ENCODE data around the gene PPFIA4.

The PPFIA4 gene

DNA sequence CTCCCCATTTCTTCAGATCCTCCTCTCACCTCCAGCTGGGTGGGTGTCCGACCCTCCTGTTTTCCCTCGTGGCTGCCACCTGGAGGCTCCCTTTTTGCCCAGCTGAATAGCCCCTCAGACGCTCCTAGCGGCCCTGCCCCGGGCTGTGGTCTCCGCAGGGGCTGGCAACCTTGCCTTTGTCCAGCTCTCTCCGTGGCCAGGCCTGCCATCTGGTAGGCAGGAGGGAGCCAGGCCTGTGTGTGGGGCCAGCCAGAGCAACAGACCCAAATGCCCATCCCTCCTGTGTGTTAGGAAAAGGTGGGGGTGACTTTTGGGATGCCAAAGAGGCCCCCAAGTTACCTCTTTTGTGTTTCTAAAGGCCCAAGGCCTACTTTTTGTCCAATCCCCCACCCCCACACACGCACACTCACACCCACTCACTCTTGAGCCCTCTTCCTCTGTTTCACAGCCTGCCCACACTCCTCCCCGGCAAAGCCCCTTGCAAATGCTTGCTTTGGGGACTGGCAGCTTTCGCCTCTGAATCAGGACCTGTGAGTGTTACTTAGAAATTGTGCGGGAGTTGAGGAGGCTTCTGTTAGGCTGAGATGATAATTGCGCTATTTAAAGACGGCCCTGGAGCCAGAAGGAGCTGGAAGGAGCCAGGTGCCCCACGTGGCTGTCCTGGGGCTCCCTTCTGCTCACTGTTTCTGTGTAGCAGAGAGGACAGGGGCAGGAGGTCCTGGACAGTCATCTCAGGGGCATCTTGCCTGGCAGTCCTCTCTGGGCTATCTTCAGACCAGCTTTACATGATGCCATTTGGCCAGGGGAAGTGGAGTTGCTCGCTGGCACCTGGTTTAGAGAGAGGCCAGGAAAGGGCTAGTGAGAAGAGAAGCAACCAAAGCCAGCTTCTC, 9.1 kb downstream of the PPFIA4 start:
- H3K4me3 ChIP-seq (ENCODE audit: low read depth, low read length) = no peak overlapping the region
- H3K9me3 ChIP-seq (ENCODE audit: control insufficient read depth, insufficient read depth, low read length) = no peaks in the 10 kb centered on the region
- no peaks in the 10 kb centered on the region for H3K27me3 ChIP-seq (ENCODE audit: control insufficient read depth, insufficient read depth, low read length)
- no peaks in the 10 kb centered on the region for H3K36me3 ChIP-seq (ENCODE audit: control insufficient read depth, insufficient read depth, low read length)
- H3K9ac ChIP-seq (ENCODE audit: low read depth, low read length) = no peak overlapping the region
- H3K27ac ChIP-seq (ENCODE audit: low read depth, low read length) = no peak overlapping the region
- peaks cover 8% of the 10 kb centered on the region; the same call in 1 of the 2 replicates for H3K4me1 ChIP-seq (ENCODE audit: control insufficient read depth, insufficient read depth, low read length)

DNA sequence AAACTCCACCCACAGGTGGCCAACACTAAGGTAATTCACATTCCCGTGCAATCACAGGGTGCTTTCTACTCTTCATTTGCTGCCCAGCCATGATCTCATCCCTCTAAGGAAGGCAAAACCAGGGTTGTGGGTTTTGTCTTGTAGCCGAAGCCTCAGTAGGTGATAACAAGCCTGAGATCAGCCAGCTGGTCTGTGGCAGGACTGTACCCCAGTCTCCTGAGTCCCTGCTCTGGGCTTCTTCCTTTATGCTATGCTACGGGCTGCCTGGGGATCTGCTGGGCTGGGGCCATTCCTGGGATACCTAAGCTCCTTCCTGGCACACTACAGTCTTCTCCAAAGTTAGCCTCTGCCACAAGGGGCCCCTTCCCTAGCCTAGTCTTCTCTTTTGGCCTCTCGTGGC, 9.8 kb downstream of the PPFIA4 start:
- H3K9ac ChIP-seq (ENCODE audit: low read depth, low read length) = no peak overlapping the region
- no peaks in the 10 kb centered on the region for H3K9me3 ChIP-seq (ENCODE audit: control insufficient read depth, insufficient read depth, low read length)
- H3K27me3 ChIP-seq (ENCODE audit: control insufficient read depth, insufficient read depth, low read length) = no peaks in the 10 kb centered on the region
- H3K4me3 ChIP-seq (ENCODE audit: low read depth, low read length) = no peak overlapping the region
- H3K27ac ChIP-seq (ENCODE audit: low read depth, low read length) = no peak overlapping the region
- peaks cover 8% of the 10 kb centered on the region; the same call in 1 of the 2 replicates for H3K4me1 ChIP-seq (ENCODE audit: control insufficient read depth, insufficient read depth, low read length)
- H3K36me3 ChIP-seq (ENCODE audit: control insufficient read depth, insufficient read depth, low read length) = no peaks in the 10 kb centered on the region

DNA sequence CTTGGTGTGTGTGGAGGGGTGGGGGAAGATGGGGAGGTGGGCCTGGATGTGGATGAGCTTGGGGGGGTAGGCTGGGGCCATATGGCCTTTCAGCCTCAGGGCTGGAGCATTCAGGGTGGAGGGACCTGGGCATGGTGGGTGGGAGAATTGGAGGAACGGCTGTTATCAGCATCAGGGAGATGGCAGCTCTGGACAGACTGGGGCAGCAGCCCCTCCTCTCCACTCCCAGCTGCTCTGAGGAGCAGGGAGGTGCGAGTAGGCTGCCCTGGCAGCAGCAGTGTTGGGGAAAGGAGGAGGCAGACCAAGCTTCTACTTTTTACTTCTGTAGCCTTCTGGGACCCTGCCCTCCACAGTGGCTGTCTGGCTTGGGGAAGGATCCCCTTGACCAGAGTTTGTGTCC, 10.2 kb downstream of the PPFIA4 start:
- Histone ChIP-seq H3K27me3 (ENCODE audit: control insufficient read depth, insufficient read depth, low read length) (no peaks in the 10 kb centered on the region), H3K4me3 (ENCODE audit: low read depth, low read length) (no peak overlapping the region), H3K9ac (ENCODE audit: low read depth, low read length) (no peak overlapping the region), H3K27ac (ENCODE audit: low read depth, low read length) (no peak overlapping the region), H3K4me1 (ENCODE audit: control insufficient read depth, insufficient read depth, low read length) (peaks cover 8% of the 10 kb centered on the region; the same call in 1 of the 2 replicates), H3K9me3 (ENCODE audit: control insufficient read depth, insufficient read depth, low read length) (no peaks in the 10 kb centered on the region), H3K36me3 (ENCODE audit: control insufficient read depth, insufficient read depth, low read length) (no peaks in the 10 kb centered on the region)

DNA sequence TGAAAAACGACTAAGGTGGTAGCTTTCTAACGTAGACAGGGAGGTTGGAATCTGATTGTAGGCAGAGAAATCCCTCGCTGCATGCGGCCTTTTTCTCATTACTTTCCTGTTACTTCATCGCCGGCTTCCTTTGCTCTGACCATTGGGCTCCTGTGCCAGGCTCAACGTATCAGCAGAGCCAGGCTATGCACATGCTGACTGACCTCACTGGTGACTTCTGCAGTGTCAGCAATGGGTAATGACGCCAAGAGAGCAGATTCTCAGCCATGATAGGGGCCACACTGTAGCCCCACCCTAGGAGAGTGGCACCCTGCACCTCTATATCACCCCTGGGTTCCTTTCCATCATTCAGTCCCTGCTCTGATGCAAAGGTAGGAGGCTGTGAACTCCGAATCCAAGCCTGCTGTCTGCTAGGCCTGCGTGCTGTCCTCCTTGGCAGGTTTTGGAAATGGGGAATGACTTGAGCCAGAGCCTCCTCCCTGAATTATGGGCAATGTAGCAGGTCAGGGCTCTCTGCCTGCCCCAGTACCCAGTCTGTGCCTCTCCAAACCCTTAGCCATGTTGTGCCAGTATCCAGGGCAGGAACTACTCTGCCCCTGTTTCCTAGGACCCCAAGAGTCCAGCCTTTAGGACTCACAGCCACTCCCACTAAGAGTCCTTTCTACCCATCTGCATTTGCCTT, 11.4 kb downstream of the PPFIA4 start:
- Histone ChIP-seq H3K27me3 (ENCODE audit: control insufficient read depth, insufficient read depth, low read length) (no peaks in the 10 kb centered on the region), H3K9ac (ENCODE audit: low read depth, low read length) (no peak overlapping the region), H3K4me3 (ENCODE audit: low read depth, low read length) (no peak overlapping the region), H3K9me3 (ENCODE audit: control insufficient read depth, insufficient read depth, low read length) (no peaks in the 10 kb centered on the region), H3K4me1 (ENCODE audit: control insufficient read depth, insufficient read depth, low read length) (peaks cover 8% of the 10 kb centered on the region; the same call in 1 of the 2 replicates), H3K27ac (ENCODE audit: low read depth, low read length) (no peak overlapping the region), H3K36me3 (ENCODE audit: control insufficient read depth, insufficient read depth, low read length) (no peaks in the 10 kb centered on the region)

DNA sequence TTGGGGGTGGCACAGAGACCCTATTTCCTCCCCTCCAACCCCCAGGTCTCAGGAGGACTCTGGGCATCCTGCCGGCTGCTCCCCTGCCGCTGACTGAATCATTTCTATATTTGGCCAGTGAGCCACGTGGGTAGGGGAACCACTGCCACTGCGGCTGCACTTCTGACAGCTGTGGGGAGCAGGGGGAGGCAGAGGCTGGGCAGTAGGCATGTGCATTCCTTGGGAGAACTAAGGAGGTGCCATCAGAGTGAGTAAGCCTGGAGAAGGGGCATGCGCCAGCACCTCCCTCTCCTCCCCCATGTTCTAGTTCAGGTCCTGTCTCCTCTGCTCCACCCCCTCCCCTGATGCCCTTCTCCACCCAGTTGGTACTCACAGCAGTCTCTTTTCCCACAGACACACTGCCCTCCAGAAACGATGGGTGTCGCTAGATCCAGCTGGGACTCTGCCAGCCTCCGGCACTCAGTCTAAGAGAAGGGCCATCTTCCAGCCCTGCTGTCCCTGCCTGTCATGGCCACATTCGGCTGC, 12.0 kb downstream of the PPFIA4 start:
- Histone ChIP-seq H3K27ac (ENCODE audit: low read depth, low read length) (no peak overlapping the region), H3K9ac (ENCODE audit: low read depth, low read length) (no peak overlapping the region), H3K9me3 (ENCODE audit: control insufficient read depth, insufficient read depth, low read length) (no peaks in the 10 kb centered on the region), H3K27me3 (ENCODE audit: control insufficient read depth, insufficient read depth, low read length) (no peaks in the 10 kb centered on the region), H3K4me1 (ENCODE audit: control insufficient read depth, insufficient read depth, low read length) (peaks cover 8% of the 10 kb centered on the region; the same call in 1 of the 2 replicates), H3K4me3 (ENCODE audit: low read depth, low read length) (no peak overlapping the region), H3K36me3 (ENCODE audit: control insufficient read depth, insufficient read depth, low read length) (no peaks in the 10 kb centered on the region)

DNA sequence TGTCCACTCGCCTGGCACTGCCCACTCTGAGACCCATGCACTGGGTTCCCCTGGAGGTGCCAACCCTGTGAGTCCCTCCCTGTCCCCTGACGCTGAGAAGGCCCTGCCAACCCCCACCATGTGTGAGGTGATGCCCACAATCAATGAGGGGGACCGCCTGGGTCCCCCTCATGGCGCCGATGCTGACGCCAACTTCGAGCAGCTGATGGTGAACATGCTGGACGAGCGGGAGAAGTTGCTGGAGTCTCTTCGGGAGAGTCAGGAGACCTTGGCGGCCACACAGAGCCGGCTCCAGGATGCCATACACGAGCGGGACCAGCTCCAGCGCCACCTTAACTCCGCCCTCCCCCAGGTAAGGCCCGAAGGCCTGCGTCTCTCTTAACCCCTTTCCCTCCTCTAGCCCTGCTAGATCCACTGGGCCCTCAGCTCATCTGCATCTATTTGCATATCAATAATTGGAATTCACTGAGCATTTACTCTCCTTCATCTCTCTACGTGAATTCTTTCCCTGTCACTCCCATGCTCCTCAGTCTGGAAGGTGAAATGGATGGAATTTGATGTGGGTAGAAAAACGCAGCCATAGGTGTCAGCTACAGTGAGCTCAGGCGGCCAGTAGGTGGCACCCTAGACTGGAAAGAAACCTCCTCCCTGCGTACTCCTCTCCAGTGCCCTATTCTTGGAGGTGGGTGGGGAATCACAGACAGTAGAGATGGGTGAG, 12.8 kb downstream of the PPFIA4 start:
- no peaks in the 10 kb centered on the region for H3K36me3 ChIP-seq (ENCODE audit: control insufficient read depth, insufficient read depth, low read length)
- no peak overlapping the region for H3K9ac ChIP-seq (ENCODE audit: low read depth, low read length)
- no peak overlapping the region for H3K4me3 ChIP-seq (ENCODE audit: low read depth, low read length)
- peaks cover 8% of the 10 kb centered on the region; the same call in 1 of the 2 replicates for H3K4me1 ChIP-seq (ENCODE audit: control insufficient read depth, insufficient read depth, low read length)
- no peaks in the 10 kb centered on the region for H3K27me3 ChIP-seq (ENCODE audit: control insufficient read depth, insufficient read depth, low read length)
- no peaks in the 10 kb centered on the region for H3K9me3 ChIP-seq (ENCODE audit: control insufficient read depth, insufficient read depth, low read length)
- H3K27ac ChIP-seq (ENCODE audit: low read depth, low read length) = no peak overlapping the region

DNA sequence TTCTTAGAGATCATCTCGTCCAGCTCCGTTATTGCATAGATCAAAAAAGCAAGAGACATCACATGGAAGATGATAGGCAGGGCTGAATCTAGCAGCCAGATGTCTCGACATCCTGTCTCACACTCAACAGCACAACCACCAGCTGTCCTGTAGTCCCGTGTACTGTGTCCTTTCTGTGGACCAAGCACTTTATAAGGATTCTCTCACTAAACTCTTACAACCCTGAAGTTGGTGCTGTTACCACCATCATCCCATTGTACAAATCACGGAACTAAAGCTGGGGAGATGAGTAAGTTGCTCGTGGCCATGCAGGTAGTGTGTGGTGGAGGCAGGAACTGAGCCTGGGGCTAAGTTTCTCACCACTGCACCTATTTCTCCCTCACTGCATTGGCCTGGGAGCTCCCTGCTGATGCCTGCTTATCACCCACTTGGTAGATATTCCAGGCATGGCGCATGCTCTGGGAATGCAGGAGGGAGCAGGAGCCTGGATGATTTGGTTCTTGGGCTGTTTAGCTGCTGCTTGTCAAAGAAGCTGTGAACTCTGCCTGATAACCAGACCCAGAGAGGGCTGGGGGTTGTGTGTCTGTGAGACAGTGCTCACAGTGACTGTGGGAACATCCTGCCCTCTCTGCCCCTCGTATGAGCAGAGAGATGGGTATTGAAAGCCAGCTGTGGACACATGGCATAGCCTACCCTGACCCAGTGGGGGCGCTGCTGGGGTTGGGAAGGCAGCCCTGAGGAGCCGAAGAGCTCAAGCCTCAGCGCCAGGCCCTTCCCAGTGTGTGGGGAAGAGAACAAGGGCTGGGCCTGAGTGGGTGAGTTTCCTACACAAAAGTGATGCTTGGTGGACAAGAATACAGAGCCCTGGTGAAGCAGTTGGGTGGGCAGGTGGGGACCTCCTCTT, 13.6 kb downstream of the PPFIA4 start:
- H3K9ac ChIP-seq (ENCODE audit: low read depth, low read length) = no peak overlapping the region
- no peak overlapping the region for H3K27ac ChIP-seq (ENCODE audit: low read depth, low read length)
- peaks cover 8% of the 10 kb centered on the region; the same call in 1 of the 2 replicates for H3K4me1 ChIP-seq (ENCODE audit: control insufficient read depth, insufficient read depth, low read length)
- no peak overlapping the region for H3K4me3 ChIP-seq (ENCODE audit: low read depth, low read length)
- no peaks in the 10 kb centered on the region for H3K36me3 ChIP-seq (ENCODE audit: control insufficient read depth, insufficient read depth, low read length)
- no peaks in the 10 kb centered on the region for H3K27me3 ChIP-seq (ENCODE audit: control insufficient read depth, insufficient read depth, low read length)
- no peaks in the 10 kb centered on the region for H3K9me3 ChIP-seq (ENCODE audit: control insufficient read depth, insufficient read depth, low read length)

DNA sequence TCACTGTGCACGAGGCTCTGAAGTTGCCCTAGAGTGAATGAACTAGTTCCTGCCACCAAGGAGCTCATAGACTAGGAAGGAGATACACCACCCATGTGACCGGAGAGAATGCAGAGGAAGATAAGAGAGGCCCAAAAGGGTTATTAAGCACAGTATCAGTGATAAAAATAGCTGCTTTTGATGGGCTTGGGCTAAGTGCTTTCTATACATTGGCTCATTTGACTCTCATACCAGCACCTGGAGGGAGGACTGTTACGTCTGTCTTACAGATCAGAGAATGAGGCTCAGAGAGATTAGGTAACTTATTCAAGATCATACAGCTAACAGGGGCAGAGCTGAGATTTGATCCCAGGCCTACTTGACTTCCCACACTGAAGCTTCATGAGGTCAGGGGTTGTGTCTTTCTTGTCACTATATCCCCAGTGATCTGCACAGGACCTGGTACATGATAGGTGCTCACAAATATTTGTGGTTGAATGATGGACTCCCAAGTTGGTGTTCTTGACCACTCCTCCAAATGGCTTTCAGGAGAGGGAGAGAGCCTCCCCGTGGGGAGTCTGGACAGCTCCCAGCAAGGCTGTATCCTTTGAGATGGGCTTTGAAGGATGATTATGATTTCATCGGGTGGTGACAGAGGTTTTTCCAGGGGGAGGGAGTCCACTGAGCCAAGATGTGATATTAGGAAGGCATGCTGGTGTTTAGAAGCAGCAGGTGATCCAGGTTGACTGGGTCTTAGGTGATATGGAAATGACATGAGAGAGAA, 14.4 kb downstream of the PPFIA4 start:
- H3K27ac ChIP-seq (ENCODE audit: low read depth, low read length) = no peak overlapping the region
- no peaks in the 10 kb centered on the region for H3K9me3 ChIP-seq (ENCODE audit: control insufficient read depth, insufficient read depth, low read length)
- H3K4me1 ChIP-seq (ENCODE audit: control insufficient read depth, insufficient read depth, low read length) = peaks cover 4% of the 10 kb centered on the region; the same call in 1 of the 2 replicates
- no peaks in the 10 kb centered on the region for H3K36me3 ChIP-seq (ENCODE audit: control insufficient read depth, insufficient read depth, low read length)
- H3K4me3 ChIP-seq (ENCODE audit: low read depth, low read length) = no peak overlapping the region
- H3K27me3 ChIP-seq (ENCODE audit: control insufficient read depth, insufficient read depth, low read length) = no peaks in the 10 kb centered on the region
- H3K9ac ChIP-seq (ENCODE audit: low read depth, low read length) = no peak overlapping the region

DNA sequence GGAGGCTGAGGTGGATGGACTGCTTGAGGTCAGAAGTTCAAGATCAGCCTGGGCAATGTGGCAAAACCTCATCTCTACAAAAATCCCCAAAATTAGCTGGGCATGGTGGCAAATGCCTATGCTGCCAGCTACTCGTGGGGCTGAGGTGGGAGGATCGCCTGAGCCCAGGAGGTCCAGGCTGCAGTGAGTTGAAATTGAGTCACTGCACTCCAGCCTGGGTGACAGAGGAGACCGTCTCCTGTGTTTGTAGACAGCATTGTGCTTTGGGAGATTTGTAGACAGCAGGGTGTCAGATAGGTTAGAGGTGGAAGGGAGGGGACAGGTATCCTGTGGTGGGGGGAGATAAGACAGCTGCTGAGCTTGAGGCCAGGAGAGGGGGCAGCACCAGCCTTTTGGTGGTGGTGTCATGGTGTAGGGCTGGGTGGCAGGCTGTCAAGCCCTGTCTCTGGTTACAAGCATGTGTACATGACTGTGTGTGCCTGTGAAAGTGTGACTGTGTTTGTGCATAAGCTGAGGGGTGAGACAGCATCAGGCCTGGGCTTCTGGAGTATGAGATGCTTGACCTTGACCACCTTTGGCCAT, 15.2 kb downstream of the PPFIA4 start:
- Histone ChIP-seq H3K9me3 (ENCODE audit: control insufficient read depth, insufficient read depth, low read length) (no peaks in the 10 kb centered on the region), H3K4me3 (ENCODE audit: low read depth, low read length) (no peak overlapping the region), H3K36me3 (ENCODE audit: control insufficient read depth, insufficient read depth, low read length) (no peaks in the 10 kb centered on the region), H3K9ac (ENCODE audit: low read depth, low read length) (no peak overlapping the region), H3K27ac (ENCODE audit: low read depth, low read length) (no peak overlapping the region), H3K27me3 (ENCODE audit: control insufficient read depth, insufficient read depth, low read length) (no peaks in the 10 kb centered on the region), H3K4me1 (ENCODE audit: control insufficient read depth, insufficient read depth, low read length) (peaks cover 4% of the 10 kb centered on the region; the same call in 1 of the 2 replicates)
